ENCODE data around the gene SYCE1L.
"Not testable (repeated sequence)": the region's sequence is repeated elsewhere in the genome, so short reads cannot be mapped to it uniquely, and the experiment has no call there.

The SYCE1L gene

DNA sequence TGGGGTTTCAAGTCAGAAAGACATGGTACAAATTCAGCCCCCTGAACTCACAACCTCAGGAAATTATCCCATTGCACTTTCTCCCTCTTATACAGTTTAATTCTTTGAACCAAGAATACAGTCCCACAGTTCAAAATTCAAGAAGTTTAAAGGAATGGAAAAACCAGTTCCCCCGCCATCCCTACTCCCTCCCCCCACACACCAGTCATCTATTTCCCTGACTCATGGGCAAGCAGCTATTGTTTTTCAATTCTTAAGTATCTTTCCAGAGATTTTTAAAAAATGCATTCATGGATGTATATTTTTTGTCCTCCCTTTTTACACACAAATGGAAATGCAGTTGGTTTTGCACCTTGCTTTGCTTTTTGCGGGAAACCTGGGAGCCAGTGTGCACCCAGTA lies 7.3 kb downstream of the SYCE1L start:
- DNase-seq: no peak

DNA sequence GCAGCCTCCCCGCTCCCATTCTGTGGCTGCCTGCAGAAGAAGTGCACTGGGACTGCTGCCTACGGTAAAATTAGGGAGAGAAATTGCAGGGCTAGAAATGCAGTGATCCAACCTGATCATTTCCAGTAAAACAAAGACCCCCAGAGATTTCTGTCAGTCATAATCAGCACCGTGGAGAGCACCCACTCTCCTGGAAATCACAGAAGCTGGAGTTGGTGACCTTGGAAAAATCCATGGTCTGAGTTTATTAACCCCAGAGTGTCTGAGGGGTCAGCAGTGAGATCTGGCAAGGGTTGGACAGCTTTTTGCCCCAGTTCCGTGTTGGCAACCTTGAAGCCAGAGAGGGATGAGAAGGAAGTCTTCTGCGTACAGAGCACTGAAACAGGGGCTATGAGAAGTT lies 7.8 kb downstream of the SYCE1L start:
- no peak for DNase-seq

DNA sequence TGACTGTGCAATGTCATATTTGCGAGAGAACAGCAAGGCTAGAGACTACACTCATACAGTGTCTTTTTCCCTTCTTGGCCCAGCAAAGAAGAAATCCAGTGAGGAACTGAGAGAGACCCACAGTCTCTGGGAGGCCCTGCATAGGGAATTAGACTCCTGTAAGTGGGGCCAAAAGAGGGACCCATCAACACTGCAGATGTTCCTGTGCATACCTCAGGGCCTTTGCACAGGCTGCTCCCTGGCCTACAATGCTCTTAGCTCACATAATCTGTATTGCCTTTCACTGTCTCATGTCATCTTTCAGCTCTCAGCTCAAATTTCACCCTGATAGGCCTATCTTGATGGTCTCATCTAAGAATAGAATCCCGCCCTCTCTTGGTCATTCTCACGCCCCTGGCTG lies 9.2 kb downstream of the SYCE1L start:
- no peak for DNase-seq

GRCh38 chr16:77211880-77212740 lies 12.9 kb downstream of the SYCE1L start:
- peak; percentile 40 to 51 for DNase-seq

DNA sequence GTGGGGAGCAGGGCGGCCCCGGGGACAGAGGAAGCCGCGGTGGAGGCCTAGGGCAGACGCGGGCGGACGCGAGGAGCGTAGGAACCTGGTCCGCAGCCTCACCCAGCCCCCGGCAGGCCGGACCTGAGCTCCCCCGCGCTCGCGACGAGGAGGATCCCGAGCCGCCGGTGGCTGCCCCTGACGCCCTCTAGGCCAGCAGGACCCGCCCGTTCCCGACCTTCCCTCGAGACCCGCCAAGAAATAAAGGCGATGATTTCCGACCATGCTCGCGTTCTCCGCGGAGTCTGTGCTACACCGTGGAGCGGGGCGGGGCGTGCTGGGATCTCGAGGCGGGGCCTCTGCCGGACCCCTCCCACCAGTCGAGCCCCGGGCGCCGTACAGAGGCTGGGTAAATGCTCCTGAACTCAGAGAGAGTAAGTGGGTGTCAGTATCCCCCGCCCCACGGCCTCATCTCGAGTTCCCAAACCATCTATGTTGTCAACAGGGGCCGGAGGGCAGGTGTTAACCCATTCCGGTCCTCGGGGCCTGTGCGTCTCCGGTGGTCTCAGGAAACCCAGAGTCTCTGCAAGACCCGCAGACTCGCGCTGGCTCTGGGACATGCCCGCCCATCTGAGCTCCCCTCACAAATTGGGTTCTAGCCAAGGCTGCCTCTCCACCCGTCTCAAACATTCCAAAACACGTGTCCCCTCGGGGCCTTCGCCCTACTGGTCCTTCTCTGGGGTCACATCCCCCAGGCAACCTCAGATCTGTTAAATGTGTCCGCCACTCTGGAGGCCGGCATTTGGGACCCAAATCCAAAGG lies 13.7 kb downstream of the SYCE1L start:
- DNase-seq: peak; percentile 42 to 51

- no peak for DNase-seq
Measured at GRCh38 chr16:77213542-77214106, 14.4 kb downstream of the SYCE1L start.

DNA sequence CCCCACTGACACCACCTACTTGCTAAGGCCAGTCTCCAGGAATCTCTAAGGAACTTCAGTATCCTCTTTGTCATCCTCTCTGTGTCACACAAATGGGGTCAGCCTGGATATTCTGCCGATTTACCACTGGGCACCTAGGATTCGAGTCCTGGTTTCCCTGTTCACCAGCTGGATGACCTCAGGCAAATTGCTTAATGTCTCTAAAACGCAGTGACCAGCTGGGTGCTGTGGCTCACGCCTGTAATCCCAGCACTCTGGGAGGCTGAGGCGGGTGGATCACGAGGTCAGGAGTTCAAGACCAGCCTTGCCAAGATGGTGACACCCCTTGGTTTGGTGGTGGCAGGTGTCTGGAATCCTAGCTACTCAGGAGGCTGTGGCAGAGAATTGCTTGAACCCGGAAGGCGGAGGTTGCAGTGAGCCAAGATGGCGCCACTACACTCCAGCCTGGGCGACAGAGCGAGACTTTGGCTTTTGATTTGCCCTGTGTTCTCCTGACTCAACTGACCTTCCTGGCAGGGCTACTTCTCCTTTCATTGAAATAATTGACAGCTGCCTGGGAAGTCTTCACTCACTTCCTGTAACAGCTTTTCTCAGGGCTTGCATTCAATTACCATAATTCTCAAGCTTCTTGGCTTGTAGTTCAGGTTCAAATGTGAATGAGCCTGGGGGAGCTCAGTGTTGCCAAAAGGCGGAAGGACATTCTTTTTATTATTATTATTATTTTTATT lies 15.4 kb downstream of the SYCE1L start:
- no peak for DNase-seq

DNA sequence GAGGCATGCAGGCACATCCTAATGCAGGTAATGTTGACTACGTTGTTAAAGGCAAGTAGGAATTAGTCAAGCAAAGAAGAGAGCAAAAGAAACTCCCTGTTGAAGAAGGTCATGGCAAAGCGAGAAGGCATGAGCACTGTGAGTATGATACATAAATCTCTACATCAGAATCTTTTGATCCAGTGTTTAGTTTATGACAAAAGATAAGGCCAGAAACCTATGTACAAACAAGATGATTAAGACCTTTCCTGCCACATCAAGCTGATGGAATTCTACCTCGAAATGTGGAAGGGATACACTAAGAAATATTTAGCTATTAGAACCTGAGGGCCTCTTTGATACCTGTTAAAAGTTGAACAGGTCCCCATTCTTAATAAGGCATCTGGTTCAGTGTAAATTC lies 20.2 kb downstream of the SYCE1L start:
- no peak for DNase-seq

DNA sequence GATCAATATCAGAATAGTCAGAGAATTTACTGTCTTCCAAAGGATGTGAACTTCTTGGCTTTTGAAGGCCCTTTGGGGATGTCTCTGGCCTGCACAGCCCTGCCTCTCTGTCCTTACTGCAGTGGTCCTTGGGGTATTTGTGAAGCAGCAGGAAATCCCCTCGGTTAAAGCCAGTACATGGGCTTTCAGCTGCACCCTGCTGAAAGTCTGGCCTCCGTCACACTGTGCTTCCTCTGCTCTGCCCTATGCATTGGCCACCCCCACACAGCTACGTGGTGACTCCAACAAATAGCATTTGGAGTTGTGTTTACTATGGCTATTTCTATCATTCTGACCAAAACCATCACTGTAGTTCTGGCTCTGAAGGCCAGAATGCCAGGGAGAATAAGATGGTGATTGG lies 21.2 kb downstream of the SYCE1L start:
- DNase-seq: no peak

GRCh38 chr16:77221482-77221881 lies 22.3 kb downstream of the SYCE1L start:
- DNase-seq: no peak

DNA sequence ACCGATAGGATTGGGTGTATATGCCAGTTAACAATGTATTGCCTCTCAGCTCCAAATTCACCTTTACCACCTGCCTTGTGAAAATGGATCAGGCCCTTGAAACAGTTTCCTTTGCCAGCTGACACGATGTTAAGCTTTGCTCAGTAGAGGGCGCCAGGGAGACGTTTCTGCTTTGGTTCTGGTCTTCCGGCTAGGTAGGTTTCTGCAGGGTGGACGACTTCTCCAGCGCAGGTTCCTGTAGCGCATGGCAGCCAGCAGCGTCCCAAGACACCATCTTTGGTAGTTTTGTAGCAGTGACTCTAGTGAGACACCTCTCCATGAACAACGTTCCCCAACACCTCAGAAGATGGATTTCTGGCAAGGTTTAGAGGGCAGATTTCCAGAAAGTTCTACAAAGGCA lies 24.0 kb downstream of the SYCE1L start:
- no peak for DNase-seq

GRCh38 chr16:77225182-77225581 lies 26.0 kb downstream of the SYCE1L start:
- DNase-seq: no peak

DNA sequence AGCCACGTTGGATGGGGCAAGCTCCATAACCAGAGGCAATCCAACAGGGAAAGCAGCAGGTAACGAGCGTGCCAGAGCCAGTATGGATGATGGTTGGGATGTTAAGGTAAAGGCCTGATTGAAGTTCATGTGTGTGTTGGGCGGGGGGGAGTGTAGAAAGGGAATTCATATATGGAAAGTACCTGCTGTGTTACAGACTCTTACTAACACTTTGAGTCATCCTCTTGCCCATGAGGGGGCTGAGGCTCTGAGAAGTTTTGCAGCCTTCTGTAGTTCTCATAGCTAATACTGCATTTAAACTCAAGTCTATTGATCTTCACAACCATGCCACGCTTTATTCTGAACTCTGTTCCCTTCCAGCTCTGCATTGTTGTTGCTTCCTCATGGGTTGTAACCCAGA lies 28.5 kb downstream of the SYCE1L start:
- DNase-seq: no peak

DNA sequence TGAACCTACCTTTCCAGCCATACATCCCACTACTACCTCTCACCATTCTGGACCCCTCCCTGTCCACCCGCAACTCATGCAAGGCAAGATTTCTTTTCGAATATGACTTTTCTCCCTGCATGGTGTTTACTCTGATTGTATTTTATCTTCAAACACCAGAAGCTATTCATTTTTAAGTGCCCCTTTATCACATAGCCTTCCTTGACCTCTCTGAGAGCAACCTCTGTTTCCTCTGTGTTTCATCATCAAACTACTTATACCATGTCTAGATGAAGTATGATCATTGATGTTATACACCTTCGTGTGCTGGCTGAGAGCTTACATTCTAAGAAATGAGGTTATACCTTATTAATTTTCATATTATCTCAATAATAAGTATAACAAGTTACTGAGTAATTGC lies 31.8 kb downstream of the SYCE1L start:
- no peak for DNase-seq

DNA sequence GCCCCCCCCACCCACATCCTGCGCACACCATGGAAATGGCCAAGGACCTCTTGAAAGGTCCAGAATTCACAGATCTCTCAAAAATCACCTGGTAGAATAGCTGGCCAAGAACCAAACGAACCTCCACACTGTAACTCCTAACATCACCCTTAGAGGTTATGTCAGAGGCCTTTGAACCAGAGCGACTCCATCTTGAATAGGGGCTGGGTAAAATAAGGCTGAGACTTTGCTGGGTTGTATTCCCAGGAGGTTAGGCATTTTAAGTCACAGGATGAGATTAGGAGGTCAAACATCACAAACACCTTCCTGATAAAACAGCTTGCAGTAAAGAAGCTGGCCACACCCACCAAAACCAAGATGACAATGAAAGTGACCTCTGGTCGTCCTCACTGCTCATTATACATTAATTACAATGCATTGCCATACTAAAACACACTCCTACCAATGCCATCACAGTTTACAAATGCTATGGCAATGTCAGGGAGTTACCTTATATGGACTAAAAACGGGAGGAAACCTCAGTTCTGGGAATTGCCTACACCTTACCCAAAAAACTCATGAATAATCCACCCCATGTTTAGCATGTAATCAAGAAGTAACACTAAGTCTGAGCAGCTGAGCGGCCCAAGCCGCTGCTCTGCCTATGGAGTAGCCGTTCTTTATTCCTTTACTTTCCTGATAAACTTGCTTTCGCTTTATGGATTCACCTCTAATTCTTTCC lies 34.8 kb downstream of the SYCE1L start:
- DNase-seq: no peak

- DNase-seq: no peak
Measured at GRCh38 chr16:77234611-77235010, 35.4 kb downstream of the SYCE1L start.

- DNase-seq: peak; percentile 54 to 69
Measured at GRCh38 chr16:77236063-77236511, 36.9 kb downstream of the SYCE1L start.

DNA sequence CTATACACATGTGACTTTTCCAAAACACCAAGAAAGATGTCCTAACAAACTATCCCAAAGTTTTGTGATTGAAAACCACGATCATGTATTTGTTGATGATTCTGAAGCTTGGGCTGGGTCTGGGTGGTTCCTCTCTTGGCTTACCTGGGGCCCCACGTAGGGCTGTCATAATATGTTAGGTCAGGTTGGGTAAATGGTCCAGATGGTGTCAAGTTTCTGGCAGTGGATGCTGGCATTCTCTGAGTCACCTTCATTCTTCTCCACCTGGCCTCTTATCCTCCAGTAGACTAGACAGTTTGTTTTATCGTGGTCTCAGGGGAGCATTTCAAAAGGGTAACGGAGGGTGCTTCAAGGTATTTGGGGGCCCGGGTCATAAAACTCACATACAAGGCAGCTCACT lies 39.4 kb downstream of the SYCE1L start:
- DNase-seq: no peak

DNA sequence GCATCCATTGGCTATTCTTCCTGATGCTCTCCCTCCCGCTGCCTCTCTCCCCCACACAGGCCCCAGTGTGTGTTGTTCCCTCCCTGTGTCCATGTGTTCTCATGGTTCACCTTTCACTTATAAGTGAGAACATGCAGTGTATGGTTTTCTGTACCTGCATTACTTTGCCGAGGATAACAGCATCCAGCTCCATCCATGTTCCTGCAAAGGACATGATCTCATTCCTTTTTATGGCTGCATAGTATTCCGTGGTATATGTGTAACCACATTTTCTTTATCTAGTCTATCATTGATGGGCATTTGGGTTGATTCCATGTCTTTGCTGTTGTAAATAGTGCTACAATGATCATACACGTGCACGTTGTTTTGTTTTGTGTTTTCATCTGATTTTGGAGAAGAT lies 43.3 kb downstream of the SYCE1L start:
- not testable (repeated sequence) for DNase-seq

- DNase-seq: no peak
Measured at GRCh38 chr16:77246150-77246549, 46.9 kb downstream of the SYCE1L start.

DNA sequence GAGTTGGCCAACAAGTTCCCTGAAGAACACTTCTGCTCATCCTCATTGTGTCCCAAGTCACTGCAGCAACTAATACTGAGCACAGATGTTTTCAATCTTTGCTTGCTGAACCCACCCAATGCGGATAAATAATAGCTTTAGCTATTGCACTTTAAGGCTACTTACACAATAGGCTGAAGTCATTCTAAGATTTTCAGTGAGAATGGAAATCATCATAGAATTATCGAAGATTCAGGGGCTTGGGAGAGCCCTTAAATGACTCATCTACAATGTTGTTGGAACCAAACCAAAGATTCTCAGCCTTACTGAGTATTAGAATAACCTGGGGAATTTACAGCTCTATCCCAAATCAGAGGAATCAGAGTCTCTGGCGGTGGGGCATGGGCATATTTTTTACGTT lies 51.2 kb downstream of the SYCE1L start:
- no peak for DNase-seq

Measured in bone marrow (tissue), 2 donors.